Thoracic aorta endothelial cell (primary cell): ENCODE data around the gene SNRNP25. TPM values are rescaled to one million over a fixed set of nuclear protein-coding genes. Genes with fewer than 3 reads are reported as not detected.

ENCODE experiments used
- small RNA-seq: library from RNA; depleted of rRNA; stranded (forward); fragments of <200 nt; gene quantifications from one replicate; pipeline ENCODE3, GENCODE V24; 2012
- total RNA-seq: library from RNA; depleted of rRNA; stranded (reverse); fragments of >200 nt; gene quantifications from 2 replicates; pipeline ENCODE4 v1.2.3, GENCODE V29; 2012

The SNRNP25 gene
- total RNA-seq, result 26.7 and 29.0 TPM in 2 replicates

GRCh38 chr16:53346-54236, at the start of gene SNRNP25, which contains the start of gene POLR3K:
Gene SNRNP25, plus strand, starts transcription at chr16:53828. Its CDS starts 189 bp downstream, at chr16:54017.
Gene POLR3K, minus strand, starts transcription at chr16:53608. Its CDS starts 22 bp downstream, at chr16:53586.

GRCh38 chr16:72561-73548, 19.2 kb downstream of the SNRNP25 start, which contains the start of gene RHBDF1:
Gene RHBDF1, minus strand, starts transcription at chr16:72631. Its CDS starts 7,616 bp downstream, at chr16:65015.

GRCh38 chr16:77807-78443, 24.3 kb downstream of the SNRNP25 start, which contains the start of gene MPG:
Gene MPG, plus strand, starts transcription at chr16:78225. Its CDS starts 85 bp downstream, at chr16:78310.

Small RNAs within 50 kb of the gene (small RNA-seq; reads per million reads assigned to genes)
- not detected for gene MIR6859-4
- gene Z69720.2, result not detected

Other genes with a start within 250 kb of the SNRNP25 start
- 6.3 and 7.3 TPM in 2 replicates for gene POLR3K, start 220 bp upstream of the SNRNP25 start, total RNA-seq
- 26.2 and 26.3 TPM in 2 replicates for gene RHBDF1, start 18.8 kb downstream of the SNRNP25 start, total RNA-seq
- gene MPG, start 24.4 kb downstream of the SNRNP25 start, total RNA-seq, result 82.7 and 84.4 TPM in 2 replicates
- gene NPRL3, start 84.8 kb downstream of the SNRNP25 start, total RNA-seq, result 10.1 and 14.4 TPM in 2 replicates
- gene HBZ, start 98.8 kb downstream of the SNRNP25 start, total RNA-seq, result not detected in 2 replicates
- gene HBM, start 112.2 kb downstream of the SNRNP25 start, total RNA-seq, result not detected in 2 replicates
- not detected in 2 replicates for gene HBA2, start 119.0 kb downstream of the SNRNP25 start, total RNA-seq
- not detected in 2 replicates for gene HBA1, start 122.9 kb downstream of the SNRNP25 start, total RNA-seq
- 0.40 TPM in 1 of 2 replicates, not detected in the other for gene HBQ1, start 126.6 kb downstream of the SNRNP25 start, total RNA-seq
- gene LUC7L, start 175.6 kb downstream of the SNRNP25 start, total RNA-seq, result 67.2 and 67.8 TPM in 2 replicates
- gene FAM234A, start 181.0 kb downstream of the SNRNP25 start, total RNA-seq, result 62.6 and 66.9 TPM in 2 replicates
- gene RGS11, start 222.1 kb downstream of the SNRNP25 start, total RNA-seq, result 3.1 and 3.6 TPM in 2 replicates
- 0.79 and 1.7 TPM in 2 replicates for gene ARHGDIG, start 226.8 kb downstream of the SNRNP25 start, total RNA-seq
- 0.29 and 0.66 TPM in 2 replicates for gene PDIA2, start 229.3 kb downstream of the SNRNP25 start, total RNA-seq